Neural progenitor cell (in vitro differentiated cells): Measurements from ENCODE around the gene RBFOX2. TPM values are rescaled to one million over a fixed set of nuclear protein-coding genes. Genes with fewer than 3 reads are reported as not detected.

Experiments
- DNase-seq: peaks from one replicate; pipeline ENCODE4 v3.0.0-alpha.2; 2016; ENCODE audit warnings: low spot score
- H2AFZ ChIP-seq: fragments of 200-600 bp; sonication (generic); replicated peaks from 2 replicates; pipeline ENCODE4 v1.6.1; 2016; ENCODE audit warnings: antibody characterized with exemption
- H3F3A ChIP-seq: fragments of 200-600 bp; sonication (generic); 2 replicates; pipeline ENCODE4 v1.6.1; 2016; ENCODE audit warnings: antibody characterized with exemption, low read depth
- H3K27ac ChIP-seq: fragments of 200-600 bp; sonication (generic); 2 replicates; pipeline ENCODE4 v1.5.1; 2016; ENCODE audit warnings: mild to moderate bottlenecking
- H3K27me3 ChIP-seq: fragments of 200-600 bp; sonication (generic); 2 replicates; pipeline ENCODE4 v1.6.1; 2016; ENCODE audit warnings: mild to moderate bottlenecking, moderate library complexity
- H3K36me3 ChIP-seq: fragments of 200-600 bp; sonication (generic); 2 replicates; pipeline ENCODE4 v1.5.1; 2016
- H3K4me1 ChIP-seq: fragments of 200-600 bp; sonication (generic); 2 replicates; pipeline ENCODE4 v1.6.1; 2016; ENCODE audit warnings: mixed run types
- H3K4me2 ChIP-seq: fragments of 200-600 bp; sonication (generic); 2 replicates; pipeline ENCODE4 v1.6.1; 2016
- H3K4me3 ChIP-seq: fragments of 200-600 bp; sonication (generic); 2 replicates; pipeline ENCODE4 v1.5.1; 2016
- H3K79me2 ChIP-seq: fragments of 200-600 bp; sonication (generic); 2 replicates; pipeline ENCODE4 v1.6.1; 2016; ENCODE audit warnings: low read depth
- H3K9ac ChIP-seq: fragments of 200-600 bp; sonication (generic); 2 replicates; pipeline ENCODE4 v1.6.1; 2016
- H3K9me3 ChIP-seq: fragments of 200-600 bp; sonication (generic); 2 replicates; pipeline ENCODE4 v1.5.1; 2016; ENCODE audit warnings: low read depth
- H4K20me1 ChIP-seq: fragments of 200-600 bp; sonication (generic); 2 replicates; pipeline ENCODE4 v1.6.1; 2016; ENCODE audit warnings: low read depth
- H3K27ac Mint-ChIP-seq: 3 replicates; pipeline ENCODE4 v1.8.0; 2021; ENCODE audit warnings: mixed read lengths
- H3K27me3 Mint-ChIP-seq: 2 replicates; pipeline ENCODE4 v1.8.0; 2022; ENCODE audit warnings: low read depth, mild to moderate bottlenecking, inconsistent platforms, moderate library complexity, mixed read lengths; ENCODE audit not compliant: insufficient read depth
- H3K36me3 Mint-ChIP-seq: 3 replicates; pipeline ENCODE4 v1.8.0; 2021; ENCODE audit warnings: mixed read lengths
- H3K4me1 Mint-ChIP-seq: 3 replicates; pipeline ENCODE4 v1.8.0; 2021; ENCODE audit warnings: mixed read lengths
- H3K4me3 Mint-ChIP-seq: 3 replicates; pipeline ENCODE4 v1.8.0; 2021; ENCODE audit warnings: mild to moderate bottlenecking, moderate library complexity, mixed read lengths
- H3K9me3 Mint-ChIP-seq: 3 replicates; pipeline ENCODE4 v1.8.0; 2020; ENCODE audit warnings: mixed read lengths
- CTCF ChIP-seq: fragments of 200-600 bp; sonication (generic); IDR thresholded peaks from 2 replicates; pipeline ENCODE4 v1.5.1; 2017; ENCODE audit warnings: antibody characterized with exemption, mild to moderate bottlenecking
- EZH2 ChIP-seq: fragments of 200-600 bp; sonication (generic); IDR thresholded peaks from 2 replicates; pipeline ENCODE4 v1.6.1; 2017; ENCODE audit warnings: antibody characterized with exemption, mild to moderate bottlenecking, moderate library complexity
- EZH2phosphoT487 ChIP-seq: fragments of 200-600 bp; sonication (generic); IDR thresholded peaks from 2 replicates; pipeline ENCODE4 v1.6.1; 2017; ENCODE audit warnings: antibody characterized with exemption
- total RNA-seq: library from RNA; depleted of rRNA; stranded (reverse); fragments of >200 nt; gene quantifications from 2 replicates; pipeline ENCODE4 v1.2.3, GENCODE V29; 2015; ENCODE audit warnings: low replicate concordance

RBFOX2 gene
- total RNA-seq, 1 donor from 2014 or later: 163 TPM

- H3F3A ChIP-seq: no peaks in the 10 kb centered on the region
- H4K20me1 ChIP-seq: peaks cover 39% of the 10 kb centered on the region
- peaks cover 10% of the 10 kb centered on the region for H3K4me1 ChIP-seq
- H3K79me2 ChIP-seq: peaks cover 91% of the 10 kb centered on the region
- H3K36me3 Mint-ChIP-seq: peaks cover 6% of the 10 kb centered on the region
- TF ChIP-seq EZH2phosphoT487 (no peak), CTCF (no peak), EZH2 (no peak)
- H3K4me2 ChIP-seq: no peak overlapping the region
- peaks cover 49% of the 10 kb centered on the region for H3K4me1 Mint-ChIP-seq
- H3K36me3 ChIP-seq: no peaks in the 10 kb centered on the region
- no peak overlapping the region for H3K9ac ChIP-seq
- H3K27ac ChIP-seq: no peak overlapping the region
- no peaks in the 10 kb centered on the region for H3K27me3 ChIP-seq
- no peak for DNase-seq
- H3K4me3 ChIP-seq: no peak overlapping the region
- H3K4me3 Mint-ChIP-seq: no peak overlapping the region
- H2AFZ ChIP-seq: no peak overlapping the region
- no peak overlapping the region for H3K27ac Mint-ChIP-seq
- H3K9me3 ChIP-seq: no peaks in the 10 kb centered on the region
- H3K9me3 Mint-ChIP-seq: no peaks in the 10 kb centered on the region
- no peaks in the 10 kb centered on the region for H3K27me3 Mint-ChIP-seq
These were observed 128.9 kb downstream of the RBFOX2 start for GRCh38 chr22:35899736-35900135.

GRCh38 chr22:35896111-35896705, 132.4 kb downstream of the RBFOX2 start:
- Histone ChIP-seq H3K9ac (no peak overlapping the region), H4K20me1 (peaks cover 68% of the 10 kb centered on the region), H3K9me3 (no peaks in the 10 kb centered on the region), H3K27ac (no peak overlapping the region), H3K4me1 (peaks cover 24% of the 10 kb centered on the region), H3F3A (no peaks in the 10 kb centered on the region), H3K4me3 (no peak overlapping the region), H3K36me3 (no peaks in the 10 kb centered on the region), H3K79me2 (peaks cover 93% of the 10 kb centered on the region), H2AFZ (no peak overlapping the region), H3K4me2 (no peak overlapping the region), H3K27me3 (no peaks in the 10 kb centered on the region)
- no peaks in the 10 kb centered on the region for H3K9me3 Mint-ChIP-seq
- H3K4me3 Mint-ChIP-seq: no peak overlapping the region
- H3K4me1 Mint-ChIP-seq: peaks cover 53% of the 10 kb centered on the region
- H3K36me3 Mint-ChIP-seq: peaks cover 6% of the 10 kb centered on the region
- H3K27ac Mint-ChIP-seq: no peak overlapping the region
- no peaks in the 10 kb centered on the region for H3K27me3 Mint-ChIP-seq
- TF ChIP-seq CTCF (no peak), EZH2phosphoT487 (no peak), EZH2 (no peak)
- DNase-seq: no peak

GRCh38 chr22:35894937-35895708, 133.5 kb downstream of the RBFOX2 start:
- H3K36me3 Mint-ChIP-seq: peaks cover 6% of the 10 kb centered on the region
- Histone ChIP-seq H4K20me1 (peaks cover 58% of the 10 kb centered on the region), H3K9ac (no peak overlapping the region), H3K27me3 (no peaks in the 10 kb centered on the region), H3K36me3 (no peaks in the 10 kb centered on the region), H2AFZ (no peak overlapping the region), H3K4me3 (no peak overlapping the region), H3K9me3 (no peaks in the 10 kb centered on the region), H3K27ac (no peak overlapping the region), H3K79me2 (peaks cover 95% of the 10 kb centered on the region), H3K4me1 (peaks cover 24% of the 10 kb centered on the region), H3F3A (no peaks in the 10 kb centered on the region), H3K4me2 (peak overlapping the region; percentile 19)
- no peaks in the 10 kb centered on the region for H3K9me3 Mint-ChIP-seq
- no peaks in the 10 kb centered on the region for H3K27me3 Mint-ChIP-seq
- H3K27ac Mint-ChIP-seq: peak overlapping the region; percentile 70
- TF ChIP-seq EZH2phosphoT487: no peak
- no peak for TF ChIP-seq EZH2
- TF ChIP-seq CTCF: no peak
- H3K4me1 Mint-ChIP-seq: peaks cover 42% of the 10 kb centered on the region
- peak; percentile 17 for DNase-seq
- H3K4me3 Mint-ChIP-seq: no peak overlapping the region
